IMR-90 (cell line): Measurements from ENCODE around the gene CKS1B. TPM values are rescaled to one million over a fixed set of nuclear protein-coding genes. Genes with fewer than 3 reads are reported as not detected.

Experiments
- ATAC-seq: fragments of 200-7000 bp; cut with Tn5 transposase; 2 replicates; pipeline ENCODE4 v1.9.1; 2020; ENCODE audit warnings: low read depth, mild to moderate bottlenecking, moderate library complexity
- BruUV-seq: library from RNA; stranded (reverse); fragments of 400-500 nt; replicated peaks from 2 replicates; lab custom pipeline; 2021; lab: Mats Ljungman, UMichigan
- CTCF ChIA-PET: fragments of 300-600 bp; formaldehyde crosslinking; extraction: SDS; loops from one replicate; lab custom pipeline; 2021; ENCODE audit warnings: antibody characterized with exemption; lab: Yijun Ruan, JAX
- POLR2A ChIA-PET: fragments of 300-600 bp; sonication (Branson Sonifier 250); formaldehyde crosslinking; loops from one replicate; lab custom pipeline; 2022; ENCODE audit warnings: antibody characterized with exemption; ENCODE audit not compliant: unreplicated experiment; lab: Charles Lee
- DNase-seq: peaks from one replicate; pipeline ENCODE4 v3.0.0; 2013
- H2AFZ ChIP-seq: replicated peaks from 2 replicates; pipeline ENCODE3; 2013; ENCODE audit warnings: low read length, mild to moderate bottlenecking; ENCODE audit not compliant: poor library complexity
- H2AK5ac ChIP-seq: 2 replicates; pipeline ENCODE4 v1.6.1; 2013; ENCODE audit warnings: low read depth, low read length, inconsistent platforms
- H2AK9ac ChIP-seq: replicated peaks from 2 replicates; pipeline ENCODE3; 2013; ENCODE audit warnings: mild to moderate bottlenecking, low read depth, low read length, moderate library complexity; ENCODE audit not compliant: poor library complexity
- H2BK120ac ChIP-seq: 2 replicates; pipeline ENCODE4 v1.6.1; 2013; ENCODE audit warnings: low read depth, low read length, inconsistent platforms
- H2BK15ac ChIP-seq: 3 replicates; pipeline ENCODE4 v1.6.1; 2013; ENCODE audit warnings: low read depth, low read length, inconsistent platforms
- H2BK20ac ChIP-seq: 2 replicates; pipeline ENCODE4 v1.6.1; 2013; ENCODE audit warnings: low read depth, mild to moderate bottlenecking, inconsistent platforms, low read length, moderate library complexity
- H2BK5ac ChIP-seq: 2 replicates; pipeline ENCODE4 v1.6.1; 2013; ENCODE audit warnings: mild to moderate bottlenecking, low read depth, low read length, inconsistent platforms; ENCODE audit not compliant: poor library complexity, severe bottlenecking
- H3K14ac ChIP-seq: replicated peaks from 2 replicates; pipeline ENCODE4 v1.6.1; 2013; ENCODE audit warnings: low read depth, low read length, inconsistent platforms
- H3K18ac ChIP-seq: 2 replicates; pipeline ENCODE4 v1.6.1; 2013; ENCODE audit warnings: low read depth, low read length, control low read depth
- H3K23ac ChIP-seq: 2 replicates; pipeline ENCODE4 v1.6.1; 2013; ENCODE audit warnings: low read depth, low read length, inconsistent platforms
- H3K27ac ChIP-seq: 2 replicates; pipeline ENCODE4 v1.5.1; 2013; ENCODE audit warnings: mild to moderate bottlenecking, control low read depth, low read length; ENCODE audit not compliant: insufficient read depth
- H3K27me3 ChIP-seq: 2 replicates; pipeline ENCODE4 v1.6.1; 2013; ENCODE audit warnings: low read length; ENCODE audit not compliant: control insufficient read depth, insufficient read depth
- H3K36me3 ChIP-seq: 2 replicates; pipeline ENCODE4 v1.6.1; 2013; ENCODE audit warnings: low read length, mixed read lengths; ENCODE audit not compliant: control insufficient read depth, insufficient read depth
- H3K4ac ChIP-seq: 2 replicates; pipeline ENCODE4 v1.6.1; 2013; ENCODE audit warnings: low read depth, low read length, inconsistent platforms
- H3K4me1 ChIP-seq: 2 replicates; pipeline ENCODE4 v1.6.1; 2013; ENCODE audit warnings: low read length, mixed read lengths; ENCODE audit not compliant: control insufficient read depth, insufficient read depth
- H3K4me2 ChIP-seq: 2 replicates; pipeline ENCODE4 v1.6.1; 2013; ENCODE audit warnings: low read depth, mild to moderate bottlenecking, control low read depth, low read length, moderate library complexity
- H3K4me3 ChIP-seq: 2 replicates; pipeline ENCODE4 v1.5.1; 2013; ENCODE audit warnings: low read depth, mild to moderate bottlenecking, control low read depth, low read length, moderate library complexity; ENCODE audit not compliant: insufficient read depth
- H3K56ac ChIP-seq: 2 replicates; pipeline ENCODE4 v1.6.1; 2013; ENCODE audit warnings: low read length, inconsistent platforms; ENCODE audit not compliant: insufficient read depth; ENCODE audit errors: extremely low read depth
- H3K79me1 ChIP-seq, 2 experiments: 2 replicates each; pipeline ENCODE4 v1.6.1; 2013; ENCODE audit warnings: low read length in 2 of 2, inconsistent platforms in 1 of 2, low read depth in 1 of 2
- H3K9ac ChIP-seq: 2 replicates; pipeline ENCODE4 v1.6.1; 2013; ENCODE audit warnings: low read depth, low read length, control low read depth
- H3K9me1 ChIP-seq: 2 replicates; pipeline ENCODE4 v1.6.1; 2013; ENCODE audit warnings: low read length, inconsistent platforms; ENCODE audit not compliant: insufficient read depth
- H3K9me3 ChIP-seq: 2 replicates; pipeline ENCODE4 v1.6.1; 2013; ENCODE audit warnings: low read length; ENCODE audit not compliant: control insufficient read depth, insufficient read depth
- H4K20me1 ChIP-seq: 2 replicates; pipeline ENCODE4 v1.6.1; 2013; ENCODE audit warnings: low read length, inconsistent platforms; ENCODE audit not compliant: insufficient read depth
- H4K5ac ChIP-seq: 2 replicates; pipeline ENCODE4 v1.6.1; 2013; ENCODE audit warnings: mild to moderate bottlenecking, low read depth, low read length, control low read depth
- H4K8ac ChIP-seq, 2 experiments: 2 replicates each; pipeline ENCODE4 v1.6.1; 2013; ENCODE audit warnings: low read depth in 2 of 2, low read length in 2 of 2, control low read depth in 1 of 2, inconsistent platforms in 1 of 2
- H4K91ac ChIP-seq: 2 replicates; pipeline ENCODE4 v1.6.1; 2013; ENCODE audit warnings: low read depth, low read length, inconsistent platforms; ENCODE audit not compliant: insufficient read depth
- BHLHE40 ChIP-seq: fragments of 150-350 bp; IDR thresholded peaks from 2 replicates; pipeline ENCODE4 v1.6.1; 2016; ENCODE audit warnings: mild to moderate bottlenecking, low read depth, low read length
- CEBPB ChIP-seq: IDR thresholded peaks from 2 replicates; pipeline ENCODE4 v1.6.1; 2012; ENCODE audit warnings: low read depth, low read length, improper control_type of control experiment
- CHD1 ChIP-seq: IDR thresholded peaks from 2 replicates; pipeline ENCODE4 v1.6.1; 2012; ENCODE audit warnings: low read depth, low read length, improper control_type of control experiment
- CTCF ChIP-seq: conservative IDR thresholded peaks from 2 replicates; pipeline ENCODE4 v1.5.1; 2012; ENCODE audit warnings: mild to moderate bottlenecking, low read depth, low read length, improper control_type of control experiment
- ELK1 ChIP-seq: fragments of 150-350 bp; IDR thresholded peaks from 2 replicates; pipeline ENCODE4 v1.6.1; 2016; ENCODE audit warnings: low read depth, mild to moderate bottlenecking, low read length, moderate library complexity, borderline replicate concordance
- FOS ChIP-seq: fragments of 150-350 bp; IDR thresholded peaks from 2 replicates; pipeline ENCODE4 v1.6.1; 2016; ENCODE audit warnings: low read depth, low read length
- MAFK ChIP-seq: IDR thresholded peaks from 2 replicates; pipeline ENCODE4 v1.6.1; 2012; ENCODE audit warnings: low read depth, low read length, improper control_type of control experiment
- MAZ ChIP-seq: IDR thresholded peaks from 2 replicates; pipeline ENCODE4 v1.6.1; 2012; ENCODE audit warnings: low read depth, mild to moderate bottlenecking, low read length, improper control_type of control experiment, moderate library complexity, borderline replicate concordance
- MXI1 ChIP-seq: IDR thresholded peaks from 2 replicates; pipeline ENCODE4 v1.6.1; 2012; ENCODE audit warnings: low read depth, mild to moderate bottlenecking, low read length, moderate library complexity, borderline replicate concordance
- NFE2L2 ChIP-seq: fragments of 150-350 bp; IDR thresholded peaks from 2 replicates; pipeline ENCODE4 v1.6.1; 2016; ENCODE audit warnings: low read depth, mild to moderate bottlenecking, low read length
- POLR2A ChIP-seq: IDR thresholded peaks from 2 replicates; pipeline ENCODE4 v1.6.1; 2012; ENCODE audit warnings: mild to moderate bottlenecking, low read depth, low read length
- RAD21 ChIP-seq: IDR thresholded peaks from 2 replicates; pipeline ENCODE4 v1.6.1; 2012; ENCODE audit warnings: low read length, improper control_type of control experiment
- RCOR1 ChIP-seq: IDR thresholded peaks from 2 replicates; pipeline ENCODE4 v1.6.1; 2012; ENCODE audit warnings: mild to moderate bottlenecking, low read length, improper control_type of control experiment; ENCODE audit not compliant: insufficient replicate concordance
- RFX5 ChIP-seq: IDR thresholded peaks from 2 replicates; pipeline ENCODE4 v1.8.0; 2012; ENCODE audit warnings: low read depth, mild to moderate bottlenecking, low read length, moderate library complexity
- SMC3 ChIP-seq: fragments of 150-350 bp; IDR thresholded peaks from 2 replicates; pipeline ENCODE4 v1.6.1; 2016; ENCODE audit warnings: low read depth, mild to moderate bottlenecking, antibody characterized with exemption, low read length, moderate library complexity
- USF2 ChIP-seq: fragments of 150-350 bp; IDR thresholded peaks from 2 replicates; pipeline ENCODE4 v1.6.1; 2017; ENCODE audit warnings: mild to moderate bottlenecking, antibody characterized with exemption, low read length, low read depth
- WGBS, 2 experiments: methylation state at CpG; one replicate each; pipeline versions ENCODE4 v1.1.5 to v1.1.7; 2013; ENCODE audit warnings: missing lambda C conversion rate in 2 of 2; ENCODE audit not compliant: insufficient read length in 1 of 2; ENCODE audit errors: extremely low coverage in 2 of 2; 5-methylcytosine and 5-hydroxymethylcytosine counted together
- dilution Hi-C: fragments of 300-500 bp; cut with HindIII; formaldehyde crosslinking; loops from one replicate; pipeline ENCODE4 v1.14.3; 2018; ENCODE audit warnings: low sequenced_read_pairs; ENCODE audit not compliant: unreplicated experiment
- in situ Hi-C: fragments of 300-500 bp; cut with MboI; formaldehyde crosslinking; loops from 3 replicates; pipeline ENCODE4 v1.14.3; 2019; ENCODE audit warnings: low sequenced_read_pairs, inconsistent platforms, mixed read lengths
- intact Hi-C: fragments of 100-400 bp; cut with micrococcal nuclease; formaldehyde crosslinking; loops from 2 replicates; pipeline ENCODE4 v1.10.0; 2022
- polyA plus RNA-seq, 3 experiments: library from polyadenylated mRNA; depleted of rRNA; stranded (reverse); fragments of >200 nt; gene quantifications; 2 replicates each; pipeline ENCODE4 v1.2.3, GENCODE V29; 2012; ENCODE audit warnings: low replicate concordance in 1 of 3
- total RNA-seq: library from RNA; depleted of rRNA; stranded (reverse); fragments of >200 nt; gene quantifications from 2 replicates; pipeline ENCODE4 v1.2.3, GENCODE V29; 2012

CKS1B gene
- total and polyA plus RNA-seq, 2 of the 4 experiments (the other 2 are of a cell fraction) = 140 to 195 TPM

GRCh38 chr1:154990276-154990675, 15.8 kb downstream of the CKS1B start:
- peaks cover 4% of the 10 kb centered on the region; the same call in 1 of the 2 replicates for H3K4me1 ChIP-seq
- no peak overlapping the region for H4K5ac ChIP-seq
- no peak overlapping the region for H3K4me2 ChIP-seq
- H3K56ac ChIP-seq = no peak overlapping the region
- no peak overlapping the region for H3K18ac ChIP-seq
- no TSS peak for BruUV-seq
- no peak overlapping the region for H2BK20ac ChIP-seq
- H2BK120ac ChIP-seq = no peak overlapping the region
- H4K91ac ChIP-seq = no peak overlapping the region
- no peak overlapping the region for H3K23ac ChIP-seq
- no peak overlapping the region for H3K4me3 ChIP-seq
- no peak overlapping the region for H4K8ac ChIP-seq
- H3K79me1 ChIP-seq = peaks cover 18 to 46% of the 10 kb centered on the region in 2 experiments
- H3K27me3 ChIP-seq = no peaks in the 10 kb centered on the region
- ATAC-seq = no peak
- intact Hi-C loops = no loop called here
- no peak overlapping the region for H3K4ac ChIP-seq
- dilution Hi-C loops = no loop called here
- ChIA-PET CTCF (no interaction called here), POLR2A (no interaction called here)
- H2AFZ ChIP-seq = peak overlapping the region; percentile 58
- in situ Hi-C loops = no loop called here
- H2BK15ac ChIP-seq = no peak overlapping the region
- no peak overlapping the region for H3K9ac ChIP-seq
- no peak overlapping the region for H3K27ac ChIP-seq
- H2BK5ac ChIP-seq = no peak overlapping the region
- H3K9me1 ChIP-seq = peaks cover 10% of the 10 kb centered on the region
- H2AK9ac ChIP-seq = peak overlapping the region; percentile 28
- H4K20me1 ChIP-seq = peaks cover 12% of the 10 kb centered on the region; the same call in 1 of the 2 replicates
- no peak for DNase-seq
- H3K9me3 ChIP-seq = no peaks in the 10 kb centered on the region
- no CpG with 5 or more reads among the region's 8 CpGs for WGBS, 2 experiments
- H2AK5ac ChIP-seq = no peak overlapping the region
- H3K14ac ChIP-seq = no peak overlapping the region
- H3K36me3 ChIP-seq = peaks cover 28% of the 10 kb centered on the region
- no peak for TF ChIP-seq MAFK
- no peak for TF ChIP-seq SMC3
- TF ChIP-seq FOS = no peak
- TF ChIP-seq BHLHE40 = no peak
- TF ChIP-seq RCOR1 = no peak
- no peak for TF ChIP-seq MXI1
- TF ChIP-seq RFX5 = no peak
- no peak for TF ChIP-seq CEBPB
- no peak for TF ChIP-seq POLR2A
- TF ChIP-seq CHD1 = no peak
- TF ChIP-seq USF2 = no peak
- TF ChIP-seq ELK1 = no peak
- TF ChIP-seq CTCF = no peak
- TF ChIP-seq MAZ = no peak
- TF ChIP-seq RAD21 = no peak
- no peak for TF ChIP-seq NFE2L2
